ENCODE measurements around the gene RASGRP2.

The RASGRP2 gene

GRCh38 chr11:64764040-64764611 lies 20.2 kb upstream of the RASGRP2 start:
- DNase-seq (ENCODE audit: extremely low read depth, low read depth), result no peak

GRCh38 chr11:64763526-64764039 lies 19.6 kb upstream of the RASGRP2 start:
- no peak for DNase-seq (ENCODE audit: extremely low read depth, low read depth)
- TF ChIP-seq CTCF (IDR thresholded peaks at IDR 0.05; ENCODE audit: low read depth, low read length), result no peak

More at GRCh38 chr11:64764040-64764611, 20.2 kb upstream of the RASGRP2 start:
- TF ChIP-seq CTCF (IDR thresholded peaks at IDR 0.05; ENCODE audit: low read depth, low read length), result no peak

- DNase-seq (ENCODE audit: extremely low read depth, low read depth), result no peak
- no peak for TF ChIP-seq CTCF (IDR thresholded peaks at IDR 0.05; ENCODE audit: low read depth, low read length)
Measured at GRCh38 chr11:64762674-64763525, 19.0 kb upstream of the RASGRP2 start.

- TF ChIP-seq CTCF (IDR thresholded peaks at IDR 0.05; ENCODE audit: low read depth, low read length), result no peak
- no peak for DNase-seq (ENCODE audit: extremely low read depth, low read depth)
Measured at GRCh38 chr11:64762277-64762673, 18.3 kb upstream of the RASGRP2 start.

- no peak for DNase-seq (ENCODE audit: extremely low read depth, low read depth)
- TF ChIP-seq CTCF (IDR thresholded peaks at IDR 0.05; ENCODE audit: low read depth, low read length), result no peak
Measured at GRCh38 chr11:64760759-64761420, 16.9 kb upstream of the RASGRP2 start.

GRCh38 chr11:64759722-64760719 lies 16.1 kb upstream of the RASGRP2 start, which contains the start of gene PYGM:
Gene PYGM (minus strand): TSS chr11:64759974. CDS start chr11:64759898, 76 bp downstream.
- no peak for TF ChIP-seq CTCF (IDR thresholded peaks at IDR 0.05; ENCODE audit: low read depth, low read length)
- no peak for DNase-seq (ENCODE audit: extremely low read depth, low read depth)

All from AG09319 (cell line).